PC-3 (cell line): Measurements from ENCODE around the gene GUCY1B1. TPM values are rescaled to one million over a fixed set of nuclear protein-coding genes. Genes with fewer than 3 reads are reported as not detected.
A peak's percentile ranks its signal among the peaks of the same experiment; 100 is the strongest.

ENCODE experiments used
- ATAC-seq: fragments of 200-7000 bp; cut with Tn5 transposase; 2 replicates; pipeline ENCODE4 v1.9.1; 2020; ENCODE audit warnings: mild to moderate bottlenecking, moderate library complexity
- BruUV-seq: library from RNA; stranded (reverse); fragments of 400-500 nt; replicated peaks from 2 replicates; lab custom pipeline; 2021; lab: Mats Ljungman, UMichigan
- CTCF ChIA-PET: fragments of 300-600 bp; sonication (Branson Sonifier 250); formaldehyde crosslinking; loops from one replicate; lab custom pipeline; 2022; ENCODE audit warnings: antibody characterized with exemption; lab: Charles Lee
- POLR2A ChIA-PET: fragments of 300-600 bp; sonication (Branson Sonifier 250); formaldehyde crosslinking; loops from one replicate; lab custom pipeline; 2022; ENCODE audit warnings: antibody characterized with exemption; ENCODE audit not compliant: unreplicated experiment; lab: Charles Lee
- DNase-seq: peaks from one replicate; pipeline ENCODE4 v3.0.0-alpha.2; 2015
- H2AFZ ChIP-seq: fragments of 300-600 bp; sonication (generic); 2 replicates; pipeline ENCODE4 v1.6.0; 2016; ENCODE audit warnings: antibody characterized with exemption, low read length
- H3F3A ChIP-seq: fragments of 300-600 bp; sonication (generic); one replicate; pipeline ENCODE4 v1.6.0; 2017; ENCODE audit warnings: antibody characterized with exemption, low read length, control low read depth, mild to moderate bottlenecking; ENCODE audit not compliant: unreplicated experiment
- H3K27ac ChIP-seq: fragments of 300-600 bp; sonication (generic); 2 replicates; pipeline ENCODE4 v1.5.1; 2016; ENCODE audit warnings: mild to moderate bottlenecking, low read length
- H3K27me3 ChIP-seq: fragments of 300-600 bp; sonication (generic); 2 replicates; pipeline ENCODE4 v1.6.1; 2016; ENCODE audit warnings: low read length, mixed read lengths
- H3K36me3 ChIP-seq: fragments of 300-600 bp; sonication (generic); 2 replicates; pipeline ENCODE4 v1.6.1; 2016; ENCODE audit warnings: low read depth, mixed run types, low read length, mixed read lengths
- H3K4me1 ChIP-seq: fragments of 300-600 bp; sonication (generic); 2 replicates; pipeline ENCODE4 v1.5.1; 2016; ENCODE audit warnings: low read length; ENCODE audit not compliant: insufficient read depth
- H3K4me2 ChIP-seq: fragments of 300-600 bp; sonication (generic); 2 replicates; pipeline ENCODE4 v1.6.0; 2016; ENCODE audit warnings: low read length
- H3K4me3 ChIP-seq: fragments of 300-600 bp; sonication (generic); 2 replicates; pipeline ENCODE4 v1.5.1; 2016; ENCODE audit warnings: mild to moderate bottlenecking, low read length, mixed read lengths
- H3K79me2 ChIP-seq: fragments of 300-600 bp; sonication (generic); 2 replicates; pipeline ENCODE4 v1.6.1; 2017; ENCODE audit warnings: low read length, mixed read lengths
- H3K9ac ChIP-seq: fragments of 300-600 bp; sonication (generic); 2 replicates; pipeline ENCODE4 v1.6.0; 2016; ENCODE audit warnings: mild to moderate bottlenecking, low read length
- H3K9me2 ChIP-seq: fragments of 300-600 bp; sonication (generic); replicated peaks from 2 replicates; pipeline ENCODE4 v1.6.1; 2016; ENCODE audit warnings: mixed run types, low read length, mixed read lengths
- H3K9me3 ChIP-seq: fragments of 300-600 bp; sonication (generic); 2 replicates; pipeline ENCODE4 v1.6.1; 2016; ENCODE audit warnings: low read length, mixed read lengths
- H4K20me1 ChIP-seq: fragments of 300-600 bp; sonication (generic); 2 replicates; pipeline ENCODE4 v1.6.1; 2016; ENCODE audit warnings: low read length, mixed read lengths
- EZH2 ChIP-seq: fragments of 300-600 bp; sonication (generic); IDR thresholded peaks from one replicate; pipeline ENCODE4 v1.6.1; 2017; ENCODE audit warnings: antibody characterized with exemption, mild to moderate bottlenecking, low read length; ENCODE audit not compliant: unreplicated experiment
- EZH2phosphoT487 ChIP-seq: fragments of 300-600 bp; sonication (generic); IDR thresholded peaks from 2 replicates; pipeline ENCODE4 v1.6.1; 2018; ENCODE audit warnings: mild to moderate bottlenecking, antibody characterized with exemption, low read length, borderline replicate concordance
- intact Hi-C: fragments of 100-400 bp; cut with micrococcal nuclease; formaldehyde crosslinking; loops from 2 replicates; pipeline ENCODE4 v1.9.0; 2023
- total RNA-seq: library from RNA; depleted of rRNA; stranded (reverse); fragments of >200 nt; gene quantifications from 2 replicates; pipeline ENCODE4 v1.2.3, GENCODE V29; 2014
- TF ChIP-seq, protein P1 (sequence below): fragments of 300-600 bp; sonication (generic); conservative IDR thresholded peaks from 2 replicates; pipeline ENCODE4 v1.5.1; 2017; ENCODE audit warnings: antibody characterized with exemption, low read depth, mild to moderate bottlenecking, low read length

Gene GUCY1B1
- total RNA-seq, 1 experiment from 2014 or later, result 4.4 TPM

GRCh38 chr4:155735496-155735895 lies 23.3 kb upstream of the GUCY1B1 start:
- H3K36me3 ChIP-seq, result no peaks in the 10 kb centered on the region
- no peaks in the 10 kb centered on the region for H3K9me3 ChIP-seq
- H3F3A ChIP-seq, result no peaks in the 10 kb centered on the region
- no peaks in the 10 kb centered on the region for H3K27me3 ChIP-seq
- no peak overlapping the region for H2AFZ ChIP-seq
- intact Hi-C loops, result no loop called here
- DNase-seq (no peak), ATAC-seq (no peak)
- ChIA-PET POLR2A (no interaction called here), CTCF (no interaction called here)
- no peak overlapping the region for H3K9ac ChIP-seq
- no peak overlapping the region for H3K4me3 ChIP-seq
- no peak overlapping the region for H3K4me2 ChIP-seq
- TF ChIP-seq EZH2, result no peak
- TF ChIP-seq EZH2phosphoT487, result no peak
- TF ChIP-seq, protein P1, sequence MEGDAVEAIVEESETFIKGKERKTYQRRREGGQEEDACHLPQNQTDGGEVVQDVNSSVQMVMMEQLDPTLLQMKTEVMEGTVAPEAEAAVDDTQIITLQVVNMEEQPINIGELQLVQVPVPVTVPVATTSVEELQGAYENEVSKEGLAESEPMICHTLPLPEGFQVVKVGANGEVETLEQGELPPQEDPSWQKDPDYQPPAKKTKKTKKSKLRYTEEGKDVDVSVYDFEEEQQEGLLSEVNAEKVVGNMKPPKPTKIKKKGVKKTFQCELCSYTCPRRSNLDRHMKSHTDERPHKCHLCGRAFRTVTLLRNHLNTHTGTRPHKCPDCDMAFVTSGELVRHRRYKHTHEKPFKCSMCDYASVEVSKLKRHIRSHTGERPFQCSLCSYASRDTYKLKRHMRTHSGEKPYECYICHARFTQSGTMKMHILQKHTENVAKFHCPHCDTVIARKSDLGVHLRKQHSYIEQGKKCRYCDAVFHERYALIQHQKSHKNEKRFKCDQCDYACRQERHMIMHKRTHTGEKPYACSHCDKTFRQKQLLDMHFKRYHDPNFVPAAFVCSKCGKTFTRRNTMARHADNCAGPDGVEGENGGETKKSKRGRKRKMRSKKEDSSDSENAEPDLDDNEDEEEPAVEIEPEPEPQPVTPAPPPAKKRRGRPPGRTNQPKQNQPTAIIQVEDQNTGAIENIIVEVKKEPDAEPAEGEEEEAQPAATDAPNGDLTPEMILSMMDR, result no peak
- H3K79me2 ChIP-seq, result no peaks in the 10 kb centered on the region
- no peaks in the 10 kb centered on the region for H3K4me1 ChIP-seq
- H4K20me1 ChIP-seq, result no peaks in the 10 kb centered on the region
- H3K9me2 ChIP-seq, result no peaks in the 10 kb centered on the region
- no peak overlapping the region for H3K27ac ChIP-seq
- no TSS peak for BruUV-seq

DNA sequence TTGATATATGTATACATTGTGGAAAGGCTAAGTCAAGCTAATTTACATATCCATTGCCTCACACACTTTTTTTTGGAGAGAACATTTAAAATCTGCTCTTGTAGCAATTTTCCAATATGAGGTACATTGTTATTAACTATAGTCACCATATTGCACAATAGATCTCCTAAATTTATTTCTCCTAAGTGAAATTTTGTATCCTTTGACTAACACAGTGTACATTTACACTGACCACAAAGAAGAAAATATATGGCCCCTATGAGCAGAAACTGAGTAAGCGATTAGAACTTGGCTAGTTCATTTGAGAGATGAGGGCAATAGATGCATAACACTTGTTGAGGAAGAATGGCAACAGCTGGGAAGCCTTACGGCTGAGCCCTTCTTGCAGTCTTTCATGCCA lies 20.3 kb upstream of the GUCY1B1 start:
- Histone ChIP-seq H3F3A (no peaks in the 10 kb centered on the region), H3K9me2 (no peaks in the 10 kb centered on the region), H3K4me2 (no peak overlapping the region), H3K27me3 (no peaks in the 10 kb centered on the region), H3K9ac (no peak overlapping the region), H3K79me2 (no peaks in the 10 kb centered on the region), H2AFZ (no peak overlapping the region), H3K4me3 (no peak overlapping the region), H3K9me3 (no peaks in the 10 kb centered on the region), H3K4me1 (no peaks in the 10 kb centered on the region), H3K27ac (no peak overlapping the region), H4K20me1 (no peaks in the 10 kb centered on the region), H3K36me3 (no peaks in the 10 kb centered on the region)
- peak; percentile 9 for DNase-seq
- CTCF ChIA-PET, result no interaction called here
- no peak for TF ChIP-seq EZH2
- TF ChIP-seq, protein P1, result no peak
- no peak for TF ChIP-seq EZH2phosphoT487
- POLR2A ChIA-PET, result no interaction called here
- ATAC-seq, result no peak
- intact Hi-C loops, result no loop called here
- BruUV-seq, result no TSS peak

- Histone ChIP-seq H3K79me2 (no peaks in the 10 kb centered on the region), H4K20me1 (no peaks in the 10 kb centered on the region), H2AFZ (no peak overlapping the region), H3K4me3 (no peak overlapping the region), H3K27me3 (no peaks in the 10 kb centered on the region), H3K9me2 (no peaks in the 10 kb centered on the region), H3K27ac (no peak overlapping the region), H3F3A (no peaks in the 10 kb centered on the region), H3K36me3 (no peaks in the 10 kb centered on the region), H3K4me2 (no peak overlapping the region), H3K9ac (no peak overlapping the region), H3K9me3 (no peaks in the 10 kb centered on the region), H3K4me1 (peaks cover 4% of the 10 kb centered on the region; the same call in 1 of the 2 replicates)
- ChIA-PET CTCF (no interaction called here), POLR2A (no interaction called here)
- intact Hi-C loops, result no loop called here
- TF ChIP-seq EZH2 (no peak), EZH2phosphoT487 (no peak)
- TF ChIP-seq, protein P1, result no peak
- BruUV-seq, result no TSS peak
- no peak for ATAC-seq
- no peak for DNase-seq
These were observed 17.3 kb upstream of the GUCY1B1 start for GRCh38 chr4:155741546-155741945.
